ENCODE data around the gene SORCS2.

SORCS2 gene

DNA sequence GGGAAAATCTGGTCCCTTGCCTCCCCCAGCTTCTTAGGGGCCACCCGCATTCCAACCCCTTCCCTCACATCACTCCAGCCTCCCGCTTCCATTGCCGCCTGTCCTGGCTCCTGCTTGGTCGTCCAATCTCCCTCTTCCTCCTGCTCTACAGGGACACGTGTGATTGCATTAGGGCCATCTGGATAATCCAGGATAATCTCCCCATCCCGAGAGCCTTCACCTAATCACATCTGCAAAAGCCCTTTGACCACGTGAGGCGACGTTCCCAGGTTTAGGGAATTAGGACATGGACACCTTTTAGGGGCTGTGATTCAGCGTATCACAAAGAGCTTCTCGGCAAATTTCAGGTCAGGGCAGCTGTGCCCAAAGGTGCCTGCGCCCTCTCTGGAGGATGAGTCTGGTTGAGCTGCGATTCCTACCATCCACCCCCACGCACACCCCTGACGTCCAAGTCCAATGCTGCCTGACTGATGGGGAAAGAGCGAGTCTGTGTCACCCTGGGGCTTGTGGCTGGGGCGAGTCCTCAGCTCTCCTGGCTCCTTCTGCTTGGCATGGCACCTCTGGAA, 137.8 kb downstream of the SORCS2 start:
- no peak overlapping the region for H3K4me3 ChIP-seq (ENCODE audit: low read depth, low read length)
- DNase-seq (ENCODE audit: low read depth) = no peak
- TF ChIP-seq, protein P1, sequence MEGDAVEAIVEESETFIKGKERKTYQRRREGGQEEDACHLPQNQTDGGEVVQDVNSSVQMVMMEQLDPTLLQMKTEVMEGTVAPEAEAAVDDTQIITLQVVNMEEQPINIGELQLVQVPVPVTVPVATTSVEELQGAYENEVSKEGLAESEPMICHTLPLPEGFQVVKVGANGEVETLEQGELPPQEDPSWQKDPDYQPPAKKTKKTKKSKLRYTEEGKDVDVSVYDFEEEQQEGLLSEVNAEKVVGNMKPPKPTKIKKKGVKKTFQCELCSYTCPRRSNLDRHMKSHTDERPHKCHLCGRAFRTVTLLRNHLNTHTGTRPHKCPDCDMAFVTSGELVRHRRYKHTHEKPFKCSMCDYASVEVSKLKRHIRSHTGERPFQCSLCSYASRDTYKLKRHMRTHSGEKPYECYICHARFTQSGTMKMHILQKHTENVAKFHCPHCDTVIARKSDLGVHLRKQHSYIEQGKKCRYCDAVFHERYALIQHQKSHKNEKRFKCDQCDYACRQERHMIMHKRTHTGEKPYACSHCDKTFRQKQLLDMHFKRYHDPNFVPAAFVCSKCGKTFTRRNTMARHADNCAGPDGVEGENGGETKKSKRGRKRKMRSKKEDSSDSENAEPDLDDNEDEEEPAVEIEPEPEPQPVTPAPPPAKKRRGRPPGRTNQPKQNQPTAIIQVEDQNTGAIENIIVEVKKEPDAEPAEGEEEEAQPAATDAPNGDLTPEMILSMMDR (conservative IDR thresholded peaks at IDR 0.05; ENCODE audit: low read depth, low read length) = no peak

DNA sequence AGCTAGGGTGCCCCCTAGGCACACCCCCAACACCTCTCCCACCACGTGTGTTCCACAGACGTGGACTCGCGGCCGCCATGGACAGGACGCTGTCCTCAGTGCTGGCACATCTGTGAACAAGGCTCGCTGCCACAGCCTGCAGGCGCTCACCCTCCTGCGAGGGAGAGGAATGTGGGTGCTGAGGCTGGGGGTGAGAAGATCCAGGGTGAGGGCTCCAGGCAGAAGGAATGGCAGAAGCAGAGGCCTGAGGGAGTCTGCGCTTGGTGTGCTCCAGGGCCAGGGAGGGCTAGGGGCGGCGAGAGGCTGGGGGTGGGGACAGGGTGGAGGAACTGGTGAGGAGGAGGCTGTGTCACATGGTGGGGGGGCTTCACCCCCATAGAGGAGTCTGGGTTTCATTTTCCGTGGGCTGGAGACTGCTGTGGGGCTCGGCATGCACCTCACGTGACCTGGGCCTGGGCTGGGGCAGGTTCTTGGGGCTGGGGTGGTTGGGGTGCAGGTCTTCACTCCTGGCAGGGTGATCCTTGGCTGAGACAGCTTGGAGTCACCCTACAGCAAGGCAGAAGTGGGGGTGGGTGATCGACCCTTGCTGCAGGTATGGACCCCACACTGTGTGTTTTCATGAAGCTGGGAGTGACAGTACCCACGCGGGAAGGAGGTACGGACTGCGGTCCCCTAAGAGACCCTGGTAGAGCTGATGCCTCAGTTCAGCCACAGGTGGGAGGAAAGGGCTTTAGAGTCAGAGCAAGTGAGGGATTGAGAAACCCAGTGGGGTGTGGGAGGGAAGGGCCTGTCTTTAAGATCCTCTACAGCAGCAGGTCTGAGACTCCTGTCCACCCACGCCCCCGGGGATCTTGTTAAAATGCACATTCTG, 138.7 kb downstream of the SORCS2 start:
- TF ChIP-seq, protein P1 (conservative IDR thresholded peaks at IDR 0.05; ENCODE audit: low read depth, low read length) = no peak
- no peak for DNase-seq (ENCODE audit: low read depth)
- H3K4me3 ChIP-seq (ENCODE audit: low read depth, low read length) = no peak overlapping the region

DNA sequence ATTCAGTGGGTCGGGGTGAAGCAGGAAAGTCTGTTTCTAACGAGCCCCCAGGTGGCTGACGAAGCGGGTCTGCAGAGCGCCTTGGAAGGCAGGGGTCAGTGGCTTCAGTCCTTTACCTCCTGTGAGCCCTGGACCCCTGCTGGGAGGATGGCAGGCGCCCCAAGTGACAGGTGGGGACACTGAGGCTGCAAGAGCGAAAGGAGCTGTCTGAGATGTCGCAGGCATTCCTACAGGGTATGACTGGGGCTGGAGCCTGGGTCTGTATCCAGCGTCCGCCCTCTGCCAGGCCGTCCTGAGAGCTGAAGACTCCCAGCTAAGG, 139.3 kb downstream of the SORCS2 start:
- no peak overlapping the region for H3K4me3 ChIP-seq (ENCODE audit: low read depth, low read length)
- no peak for DNase-seq (ENCODE audit: low read depth)
- TF ChIP-seq, protein P1 (conservative IDR thresholded peaks at IDR 0.05; ENCODE audit: low read depth, low read length) = no peak

DNA sequence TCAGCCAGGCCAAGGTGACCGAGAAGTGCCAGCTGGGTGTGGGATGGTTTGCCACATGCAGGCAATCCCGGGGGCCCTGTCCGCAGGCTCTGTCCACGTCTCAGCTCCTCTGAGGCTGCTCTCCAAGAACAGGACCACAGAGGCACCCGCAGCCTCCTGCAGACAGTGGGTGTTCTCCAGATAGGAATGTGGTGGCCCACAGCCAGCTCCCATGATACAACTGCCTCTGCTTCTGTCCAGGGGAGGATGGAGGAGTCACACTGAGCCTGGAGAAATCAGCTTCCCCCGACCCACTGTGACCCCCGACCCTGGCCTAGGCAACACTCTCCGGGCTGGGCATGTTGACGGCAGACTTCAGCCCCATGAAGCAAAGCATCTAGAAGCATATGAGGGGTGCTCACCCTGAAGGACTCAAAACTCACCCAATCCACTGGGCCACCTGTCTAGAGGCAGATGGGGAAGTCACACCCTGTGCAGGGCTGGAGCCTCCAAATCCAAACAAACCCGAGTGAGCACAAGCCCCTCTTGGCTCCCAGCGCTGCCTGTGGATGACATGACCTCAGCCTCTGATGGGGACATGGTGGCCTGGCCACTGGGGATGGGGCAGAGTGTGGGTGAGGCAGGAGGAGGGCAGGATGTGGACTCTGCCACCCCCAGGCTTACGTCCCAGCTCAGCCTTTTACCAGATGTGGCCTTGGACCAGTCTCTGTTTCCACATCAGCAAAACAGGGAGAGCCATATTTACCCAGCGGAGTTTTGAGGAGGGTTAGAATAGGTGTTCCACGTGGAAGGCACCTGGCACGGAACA, 140.1 kb downstream of the SORCS2 start:
- H3K4me3 ChIP-seq (ENCODE audit: low read depth, low read length) = no peak overlapping the region
- TF ChIP-seq, protein P1 (conservative IDR thresholded peaks at IDR 0.05; ENCODE audit: low read depth, low read length) = no peak
- peak; percentile 90 for DNase-seq (ENCODE audit: low read depth)

DNA sequence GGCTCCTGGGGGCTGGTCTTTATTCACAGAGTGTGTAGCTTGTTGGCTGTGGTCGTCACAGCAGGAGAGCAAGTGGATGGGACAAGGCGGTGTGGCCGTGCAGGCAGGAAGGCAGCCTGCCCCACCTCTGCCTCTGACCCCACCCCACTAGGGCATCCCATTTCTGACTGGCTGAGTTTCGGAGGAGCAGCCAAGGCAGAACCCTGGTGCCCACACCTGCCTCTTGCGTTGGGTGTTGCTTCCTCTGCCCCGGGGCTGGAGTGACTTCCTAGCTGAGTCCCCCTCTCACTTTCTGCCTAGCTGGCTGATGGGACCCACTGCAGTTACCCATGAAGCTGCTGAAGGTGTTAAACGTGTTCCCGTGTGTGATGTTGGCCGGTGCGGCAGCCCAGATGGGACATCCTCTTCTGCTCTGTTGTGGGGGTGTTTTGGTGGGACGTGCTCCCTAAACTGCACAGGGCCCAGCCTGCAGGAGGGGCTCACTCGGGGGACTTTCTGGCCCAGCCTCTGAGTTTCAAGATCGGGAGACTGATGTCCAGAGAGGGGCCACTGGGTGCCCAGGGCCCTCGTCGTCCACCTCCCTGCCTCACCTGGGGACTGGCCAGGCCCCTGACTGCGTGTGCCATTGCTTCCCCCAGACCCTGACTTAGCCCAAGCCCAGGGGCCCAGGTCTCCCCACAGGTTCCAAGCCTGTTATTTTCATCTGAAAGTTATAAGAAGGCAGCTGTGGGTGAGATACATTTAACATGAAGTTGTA, 140.9 kb downstream of the SORCS2 start:
- H3K4me3 ChIP-seq (ENCODE audit: low read depth, low read length) = no peak overlapping the region
- DNase-seq (ENCODE audit: low read depth) = no peak
- TF ChIP-seq, protein P1 (conservative IDR thresholded peaks at IDR 0.05; ENCODE audit: low read depth, low read length) = no peak

DNA sequence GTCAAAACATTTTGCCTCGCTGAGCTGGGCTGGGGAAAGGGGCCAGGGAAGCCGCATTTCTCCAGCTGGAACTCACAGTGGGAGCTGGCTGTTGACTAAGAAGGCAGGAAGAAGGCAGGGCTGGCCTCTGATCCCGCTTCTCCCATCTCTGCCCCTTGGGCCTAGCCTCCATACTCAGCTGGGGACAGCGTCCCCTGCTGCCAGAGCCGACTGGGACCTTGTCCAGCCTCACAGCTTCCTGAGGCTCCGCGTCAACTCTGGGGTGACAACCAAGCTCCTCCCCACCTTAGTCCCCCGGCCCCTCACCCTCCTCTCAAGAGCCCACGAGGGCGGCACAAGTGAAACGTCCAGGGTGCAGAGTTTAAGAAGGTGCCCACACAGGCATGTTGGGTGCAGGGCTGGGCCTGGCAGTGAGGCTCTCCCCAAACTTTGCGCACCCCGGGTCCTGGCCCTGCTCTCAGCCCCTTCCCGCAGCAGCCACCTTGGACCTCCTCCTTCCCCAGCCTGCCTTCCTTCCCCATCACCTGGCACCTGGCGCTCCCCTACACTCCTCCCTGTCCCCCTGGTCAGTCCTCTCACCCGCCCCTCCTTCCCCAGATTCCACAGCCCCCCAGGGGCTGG, 141.6 kb downstream of the SORCS2 start:
- TF ChIP-seq, protein P1 (conservative IDR thresholded peaks at IDR 0.05; ENCODE audit: low read depth, low read length) = peak; percentile 60
- peak; percentile 44 for DNase-seq (ENCODE audit: low read depth)
- no peak overlapping the region for H3K4me3 ChIP-seq (ENCODE audit: low read depth, low read length)

Measured in choroid plexus epithelial cell (primary cell).